ENCODE results near the gene PRDX1.
A peak's percentile ranks its signal among the peaks of the same experiment; 100 is the strongest.

The PRDX1 gene

GRCh38 chr1:45521413-45522323 lies at the start of gene PRDX1:
PRDX1 (minus strand) TSS chr1:45521884; CDS start chr1:45519043, 2,841 bp downstream.
- TF ChIP-seq FOXM1 (IDR thresholded peaks at IDR 0.05; ENCODE audit: borderline replicate concordance, low read depth) (0 out of 2 replicates have a peak, but pooled peaks have one; percentile 42), TCF12 (IDR thresholded peaks at IDR 0.05; ENCODE audit: low read depth) (peak; percentile 84), EP300 (IDR thresholded peaks at IDR 0.05; ENCODE audit: borderline replicate concordance) (no peak), CEBPB (IDR thresholded peaks at IDR 0.05) (no peak), RAD21 (IDR thresholded peaks at IDR 0.05; ENCODE audit: low read depth) (peak; percentile 6; the same call in 1 of the 2 replicates), USF1 (IDR thresholded peaks at IDR 0.05) (peak; percentile 10; the same call in 1 of the 2 replicates), NFIC (IDR thresholded peaks at IDR 0.05) (no peak; the same call in 1 of the 2 replicates), TAF1 (IDR thresholded peaks at IDR 0.05; ENCODE audit: low read depth) (peak; percentile 95), EGR1 (IDR thresholded peaks at IDR 0.05) (peak; percentile 39; the same call in 1 of the 2 replicates), CREB1 (IDR thresholded peaks at IDR 0.05; ENCODE audit: low read depth) (peak; percentile 48; the same call in 1 of the 2 replicates), YY1 (IDR thresholded peaks at IDR 0.05; ENCODE audit: low read depth) (peak; percentile 19; the same call in 1 of the 2 replicates), MAX (IDR thresholded peaks at IDR 0.05) (peak; percentile 87), REST (IDR thresholded peaks at IDR 0.05; ENCODE audit: low read depth) (no peak), TEAD4 (IDR thresholded peaks at IDR 0.05) (no peak; the same call in 1 of the 2 replicates), ZBTB7A (IDR thresholded peaks at IDR 0.05; ENCODE audit: low read depth) (peak; percentile 59)

- TF ChIP-seq YY1 (IDR thresholded peaks at IDR 0.05; ENCODE audit: low read depth) (no peak), ZBTB7A (IDR thresholded peaks at IDR 0.05; ENCODE audit: low read depth) (no peak), REST (IDR thresholded peaks at IDR 0.05; ENCODE audit: low read depth) (no peak), TAF1 (IDR thresholded peaks at IDR 0.05; ENCODE audit: low read depth) (no peak), CREB1 (IDR thresholded peaks at IDR 0.05; ENCODE audit: low read depth) (no peak), NFIC (IDR thresholded peaks at IDR 0.05) (no peak), TEAD4 (IDR thresholded peaks at IDR 0.05) (no peak)
Measured at GRCh38 chr1:45570631-45571030, 48.9 kb upstream of the PRDX1 start.

- TF ChIP-seq RAD21 (IDR thresholded peaks at IDR 0.05; ENCODE audit: low read depth) (peak; percentile 85), EGR1 (IDR thresholded peaks at IDR 0.05) (no peak), MAX (IDR thresholded peaks at IDR 0.05) (0 out of 2 replicates have a peak, but pooled peaks have one; percentile 13)
Measured at GRCh38 chr1:45569962-45570581, 48.4 kb upstream of the PRDX1 start.

GRCh38 chr1:45569571-45569961 lies 47.9 kb upstream of the PRDX1 start:
- no peak for TF ChIP-seq FOXM1 (IDR thresholded peaks at IDR 0.05; ENCODE audit: borderline replicate concordance, low read depth)
- TF ChIP-seq RAD21 (IDR thresholded peaks at IDR 0.05; ENCODE audit: low read depth) = no peak
- no peak for TF ChIP-seq TAF1 (IDR thresholded peaks at IDR 0.05; ENCODE audit: low read depth)
- no peak for TF ChIP-seq YY1 (IDR thresholded peaks at IDR 0.05; ENCODE audit: low read depth)
- no peak for TF ChIP-seq REST (IDR thresholded peaks at IDR 0.05; ENCODE audit: low read depth)

All from Ishikawa (cell line).